GM19043 (cell line): ENCODE results near the gene SFT2D1.
"Not testable (repeated sequence)": the region's sequence is repeated elsewhere in the genome, so short reads cannot be mapped to it uniquely, and the experiment has no call there.

Source experiments
- ATAC-seq: cut with Tn5 transposase; IDR thresholded peaks from one replicate; pipeline ENCODE4 v1.9.1; 2021; ENCODE audit warnings: low read depth; ENCODE audit not compliant: unreplicated experiment

The SFT2D1 gene

DNA sequence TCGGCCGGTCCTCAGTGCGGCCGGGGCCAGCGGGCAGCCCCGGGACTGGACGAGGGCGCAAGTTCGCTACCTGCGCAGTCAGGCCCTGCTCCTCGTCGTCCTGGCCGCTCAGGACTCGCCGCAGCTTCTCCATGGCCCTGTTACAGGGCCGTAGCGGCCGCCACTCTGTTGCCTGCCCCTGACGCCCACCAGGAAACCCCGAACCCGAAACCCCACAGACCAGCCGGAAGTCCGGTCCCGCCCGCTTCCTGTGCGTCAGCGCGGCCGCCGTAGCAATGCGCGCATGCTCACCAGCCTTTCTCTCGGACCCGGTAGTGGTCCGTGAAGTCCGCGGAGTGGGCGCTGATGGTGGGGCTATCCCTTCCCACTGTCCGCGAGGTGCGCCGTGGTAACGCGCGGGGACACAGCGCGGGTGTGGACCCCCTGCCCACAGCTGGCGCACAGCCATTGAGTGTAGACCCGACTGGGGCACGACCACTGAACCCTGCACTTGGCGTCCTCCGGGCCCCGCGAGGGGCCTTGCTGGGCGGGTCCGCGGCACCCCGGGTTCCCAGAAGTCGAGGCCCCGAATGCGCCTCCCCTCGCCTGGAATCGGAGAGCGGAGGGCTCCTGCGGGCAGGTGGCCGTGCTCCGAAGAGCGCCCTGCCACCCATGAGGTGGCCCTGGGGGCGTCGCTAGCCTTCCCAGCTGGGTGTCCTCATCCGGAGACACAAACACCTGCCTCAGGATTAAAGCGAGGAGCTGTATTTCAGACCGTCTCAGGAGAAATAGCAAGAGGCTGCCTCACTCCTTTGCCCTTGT lies at the start of gene SFT2D1:
Gene SFT2D1, minus strand, starts transcription at position 197 of the 801 bp plus-strand sequence. Its CDS starts 64 bp downstream, at position 133.
- peak; percentile 92 for ATAC-seq

DNA sequence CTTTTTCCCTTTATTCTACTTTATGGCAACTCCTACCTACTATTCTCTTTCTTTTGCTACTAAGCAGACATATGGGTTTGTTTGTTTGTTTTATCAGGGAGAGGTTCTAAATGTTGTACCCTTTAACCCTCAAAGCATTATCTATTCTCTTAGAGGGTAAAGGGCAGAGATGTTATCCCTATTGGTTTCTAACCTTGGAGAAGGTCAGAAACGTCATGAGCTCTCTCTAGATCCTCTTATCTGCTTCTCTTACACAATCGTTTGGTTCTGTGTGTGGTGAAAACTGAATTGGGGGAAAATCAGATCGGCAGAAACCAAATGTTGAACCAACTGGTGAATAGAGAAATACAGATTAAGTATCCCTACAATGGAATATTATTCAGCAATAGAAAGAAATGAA lies 46.8 kb upstream of the SFT2D1 start:
- ATAC-seq, result no peak

DNA sequence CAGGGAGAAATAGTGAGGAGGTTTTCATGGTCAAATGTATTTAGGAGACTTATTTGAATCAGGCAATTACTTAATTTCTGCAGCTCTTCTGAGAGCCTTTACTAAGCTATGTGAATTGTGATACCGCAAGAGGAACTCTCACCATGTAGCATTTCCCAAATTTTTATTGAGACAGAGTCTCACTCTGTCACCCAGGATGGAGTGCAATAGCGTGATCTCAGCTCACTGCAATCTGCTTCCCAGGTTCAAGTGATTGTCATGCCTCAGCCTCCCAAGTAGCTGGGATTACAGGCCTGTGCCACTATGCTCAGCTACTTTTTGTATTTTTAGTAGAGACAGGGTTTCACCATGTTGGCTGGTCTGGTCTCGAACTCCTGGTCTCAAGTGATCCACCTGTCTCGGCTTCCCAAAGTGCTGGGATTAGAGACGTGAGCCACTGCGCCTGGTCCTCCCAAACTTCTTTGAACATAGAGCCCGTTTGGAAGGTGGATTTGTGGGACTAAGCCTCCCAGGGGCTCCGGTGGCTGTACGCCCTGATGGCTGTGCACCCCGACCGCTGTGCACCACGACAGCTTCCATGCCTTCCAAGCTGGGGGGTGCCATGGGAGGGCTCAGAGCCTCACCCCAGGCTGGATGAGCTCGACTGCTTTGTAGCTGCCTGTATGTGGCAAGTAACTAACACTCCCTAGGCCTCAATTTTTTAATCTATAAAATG lies 46.1 kb upstream of the SFT2D1 start:
- no peak for ATAC-seq

DNA sequence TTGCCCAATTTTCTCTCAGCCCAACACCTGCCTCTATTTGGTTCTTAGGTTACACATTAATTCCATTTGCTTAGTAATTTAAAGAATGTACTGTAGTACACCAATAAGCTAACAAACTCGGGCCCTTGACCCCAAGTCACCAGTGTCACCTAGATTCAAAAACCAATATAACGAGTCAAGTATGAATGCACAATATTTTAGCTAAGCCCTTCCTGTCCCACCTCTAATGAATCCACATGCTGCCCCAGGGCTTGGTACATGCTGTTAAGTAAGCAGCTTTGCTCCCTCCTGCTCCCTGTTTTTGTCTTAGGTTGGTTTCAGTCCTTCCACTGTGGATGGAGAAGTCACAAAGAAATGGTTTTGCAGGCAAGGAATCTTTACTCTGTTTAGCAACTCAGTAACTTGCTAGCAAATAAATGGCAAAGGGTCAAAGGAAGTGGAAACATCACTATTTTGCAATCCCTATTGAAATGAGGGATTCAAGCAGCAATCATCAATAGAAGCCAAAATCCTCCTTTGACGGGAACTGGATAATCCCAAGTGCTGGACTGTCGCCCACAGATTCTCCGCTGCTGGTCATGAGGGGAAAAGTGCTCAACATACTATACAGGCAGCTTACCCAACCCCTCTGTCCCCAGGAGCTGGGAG lies 45.4 kb upstream of the SFT2D1 start:
- no peak for ATAC-seq

DNA sequence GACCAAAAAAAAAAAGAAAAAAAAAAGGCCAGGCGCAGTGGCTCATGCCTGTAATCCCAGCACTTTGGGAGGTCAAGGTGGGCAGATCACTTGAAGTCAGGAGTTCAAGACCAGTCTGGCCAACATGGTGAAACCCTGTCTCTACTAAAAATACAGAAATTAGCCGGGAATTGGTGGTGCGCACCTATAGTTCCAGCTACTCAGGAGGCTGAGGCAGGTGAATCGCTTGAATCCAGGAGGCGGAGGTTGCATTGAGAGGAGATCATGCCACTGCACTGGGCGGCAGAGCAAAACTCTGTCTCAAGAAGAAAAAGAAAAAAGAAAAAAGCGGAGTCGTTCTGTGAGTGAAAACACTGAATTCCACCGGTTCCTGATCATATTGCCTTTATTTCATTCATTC lies 44.8 kb upstream of the SFT2D1 start:
- ATAC-seq, result not testable (repeated sequence)

DNA sequence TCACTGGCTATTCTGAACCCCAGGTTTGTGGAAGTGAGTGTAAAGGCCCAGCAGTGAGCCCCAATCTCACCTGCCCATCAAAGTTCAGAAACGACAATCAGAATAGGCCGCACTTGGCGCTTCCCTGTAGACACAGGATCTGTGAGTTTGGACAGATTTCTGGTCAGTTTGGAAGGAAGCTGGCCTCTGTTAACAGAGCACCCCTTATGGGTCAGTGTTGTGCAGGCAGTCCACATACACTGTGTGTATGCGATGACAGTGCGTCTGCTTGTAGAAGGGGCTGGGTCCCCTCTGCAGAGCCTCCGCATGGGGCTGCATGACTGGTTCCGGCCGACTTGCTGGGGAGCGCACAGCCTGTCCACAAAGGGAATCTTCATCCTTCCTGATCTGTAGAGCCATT lies 43.8 kb upstream of the SFT2D1 start:
- ATAC-seq, result no peak

DNA sequence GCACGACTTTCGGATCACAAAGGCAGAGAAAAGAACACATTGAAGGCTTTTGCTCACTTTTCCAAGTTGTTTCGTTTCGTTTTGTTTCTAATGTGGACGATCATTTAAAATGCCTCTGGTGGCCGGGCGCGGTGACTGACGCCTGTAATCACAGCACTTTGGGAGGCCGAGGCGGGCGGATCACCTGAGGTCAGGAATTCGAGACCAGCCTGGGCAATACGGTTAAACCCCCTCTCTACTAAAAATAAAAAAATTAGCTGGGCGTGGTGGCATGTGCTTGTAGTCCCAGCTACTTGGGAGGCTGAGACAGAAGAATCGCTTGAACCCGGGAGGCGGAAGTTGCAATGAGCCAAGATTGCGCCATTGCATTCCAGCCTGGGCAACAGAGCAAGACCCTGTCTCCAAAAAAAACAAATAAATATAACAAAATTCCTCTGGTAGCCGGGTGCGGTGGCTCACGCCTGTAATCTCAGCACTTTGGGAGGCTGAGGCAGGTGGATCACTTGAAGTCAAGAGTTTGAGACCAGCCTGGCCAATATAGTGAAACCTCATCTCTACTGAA lies 41.5 kb upstream of the SFT2D1 start:
- not testable (repeated sequence) for ATAC-seq

DNA sequence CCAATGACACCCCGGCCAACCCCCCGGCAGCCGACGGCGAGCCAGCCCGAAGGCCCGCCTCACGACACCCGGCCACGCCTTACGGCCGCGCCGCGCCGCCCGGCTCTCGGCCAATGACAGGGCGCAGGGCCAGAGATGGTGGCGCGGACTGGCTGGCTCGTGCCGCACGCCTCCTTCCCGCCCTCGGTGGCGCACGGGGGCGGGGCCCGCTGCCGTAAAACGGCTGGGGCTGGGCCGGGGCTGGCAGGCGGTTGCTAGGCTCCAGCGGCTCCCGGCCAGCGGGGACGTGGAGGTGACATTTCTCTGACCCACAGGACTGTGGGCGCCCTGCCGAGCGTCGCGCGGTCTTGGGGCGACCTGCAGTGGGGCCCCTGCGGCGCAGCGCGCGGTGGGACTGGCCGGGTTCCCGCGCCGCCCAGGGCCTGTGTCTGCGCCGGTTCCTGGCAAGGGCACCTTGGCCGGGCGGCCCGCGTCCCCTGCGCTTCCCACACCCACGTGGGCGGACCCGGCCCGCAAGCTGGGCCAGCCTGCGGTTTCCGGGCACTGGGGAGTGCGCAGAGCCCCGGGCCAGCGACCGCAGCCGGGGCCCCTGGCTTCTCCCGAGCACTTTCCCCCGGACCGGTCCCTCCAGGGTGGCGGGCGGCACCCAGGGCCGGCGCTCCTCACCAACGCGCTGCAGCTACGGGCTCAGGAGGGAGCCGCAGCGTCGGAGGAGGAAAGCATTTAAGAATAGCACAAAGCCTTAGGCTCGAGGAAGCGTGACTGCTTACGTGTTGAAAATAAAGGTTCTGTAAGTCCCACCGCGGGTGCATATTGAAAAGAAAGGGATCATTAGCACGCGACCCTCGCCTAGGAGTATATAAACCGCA lies 40.8 kb upstream of the SFT2D1 start, which contains the start of gene MPC1:
Gene MPC1, minus strand, starts transcription at position 8 of the 869 bp plus-strand sequence. CDS start 64 bp downstream, outside the sequence.
- peak; percentile 83 for ATAC-seq

DNA sequence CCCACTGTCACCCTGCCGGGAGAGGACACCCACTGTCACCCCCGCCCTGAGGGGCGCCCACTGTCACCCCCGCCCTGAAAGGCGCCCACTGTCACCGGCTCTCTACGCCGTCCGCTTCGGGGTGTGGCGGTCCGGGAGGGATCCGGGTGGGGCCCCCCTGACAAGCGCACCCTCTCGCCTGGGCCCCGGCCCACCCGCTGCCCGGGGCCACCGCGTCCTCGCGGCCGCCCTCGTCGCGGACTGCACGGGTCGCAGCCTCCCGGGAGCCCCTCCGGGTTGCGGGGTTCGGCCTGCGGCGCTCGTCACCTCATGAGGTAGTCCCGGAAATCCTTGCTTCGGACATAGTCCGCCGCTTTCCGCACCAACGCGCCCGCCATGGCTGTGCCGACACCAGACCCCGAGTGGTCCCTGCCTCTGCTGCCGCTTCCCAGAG lies 40.2 kb upstream of the SFT2D1 start:
- peak; percentile 3 for ATAC-seq

DNA sequence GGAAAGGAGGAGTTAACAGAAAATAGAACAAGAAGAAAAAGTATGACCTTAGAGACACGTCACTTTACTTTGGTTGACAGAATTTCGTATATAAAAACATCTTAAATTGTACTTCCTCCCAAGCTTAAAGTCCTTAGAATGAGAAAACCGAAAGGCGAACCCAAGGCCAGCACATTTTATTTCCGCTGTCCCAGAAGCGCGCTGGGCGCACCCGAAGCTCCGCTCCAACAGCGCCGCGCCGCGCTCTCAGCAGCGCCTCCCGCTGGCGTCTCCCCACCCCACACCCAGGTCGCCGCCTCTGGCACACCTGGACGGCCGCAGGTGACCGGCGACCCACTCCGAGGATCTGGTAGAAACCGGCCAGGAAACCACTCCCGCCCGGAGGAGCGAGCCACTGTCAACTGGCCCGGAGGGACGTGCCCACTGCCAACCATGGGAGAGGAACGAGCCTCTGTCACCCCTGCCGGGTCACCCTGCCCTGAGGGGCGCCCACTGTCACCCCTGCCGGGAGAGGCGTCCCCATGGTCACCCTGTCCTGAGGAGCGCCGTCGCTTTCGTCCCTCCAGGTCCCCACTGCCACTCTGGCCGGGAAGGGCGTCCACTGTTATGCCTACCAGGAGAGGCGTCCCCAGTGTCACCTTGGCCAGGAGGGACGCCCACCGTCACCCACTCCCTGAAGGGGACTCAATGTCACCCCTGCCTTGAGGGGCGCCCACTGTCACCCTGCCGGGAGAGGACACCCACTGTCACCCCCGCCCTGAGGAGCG lies 39.6 kb upstream of the SFT2D1 start:
- ATAC-seq, result peak; percentile 52

DNA sequence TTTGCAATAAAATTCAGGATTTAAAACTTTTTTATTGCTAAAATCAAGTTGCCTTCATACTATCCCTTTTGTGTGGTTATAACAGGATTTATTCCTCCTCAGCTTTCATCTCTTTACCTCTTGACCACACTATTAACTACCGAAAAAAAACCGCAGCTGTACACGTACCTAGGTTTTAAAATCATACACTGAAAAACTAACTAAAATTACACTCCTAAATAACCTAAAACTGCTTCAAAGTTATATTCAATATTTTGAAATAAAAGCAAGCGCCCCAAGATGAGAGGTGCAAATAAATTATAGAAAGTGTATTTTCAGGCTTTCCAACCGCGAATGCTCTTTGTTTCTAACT lies 39.0 kb upstream of the SFT2D1 start:
- no peak for ATAC-seq

DNA sequence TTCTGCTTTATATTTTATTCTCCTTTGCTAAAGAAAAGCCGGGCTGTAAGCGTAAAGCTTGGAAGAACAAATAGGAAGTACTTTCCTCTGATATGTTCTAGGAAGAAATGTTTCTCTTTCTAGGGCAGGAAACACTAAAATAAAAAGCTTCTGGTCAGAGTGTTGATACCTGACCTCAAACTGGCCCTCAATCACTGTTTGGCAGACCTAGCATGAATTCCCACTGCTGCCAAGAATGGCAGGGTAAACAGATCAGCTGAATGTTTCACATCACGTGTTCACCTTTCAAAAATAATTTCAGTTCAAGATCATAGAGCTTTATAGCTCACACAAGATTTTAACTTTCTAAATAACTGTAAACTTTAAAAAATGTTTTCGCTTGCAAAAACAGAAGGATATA lies 37.5 kb upstream of the SFT2D1 start:
- no peak for ATAC-seq

DNA sequence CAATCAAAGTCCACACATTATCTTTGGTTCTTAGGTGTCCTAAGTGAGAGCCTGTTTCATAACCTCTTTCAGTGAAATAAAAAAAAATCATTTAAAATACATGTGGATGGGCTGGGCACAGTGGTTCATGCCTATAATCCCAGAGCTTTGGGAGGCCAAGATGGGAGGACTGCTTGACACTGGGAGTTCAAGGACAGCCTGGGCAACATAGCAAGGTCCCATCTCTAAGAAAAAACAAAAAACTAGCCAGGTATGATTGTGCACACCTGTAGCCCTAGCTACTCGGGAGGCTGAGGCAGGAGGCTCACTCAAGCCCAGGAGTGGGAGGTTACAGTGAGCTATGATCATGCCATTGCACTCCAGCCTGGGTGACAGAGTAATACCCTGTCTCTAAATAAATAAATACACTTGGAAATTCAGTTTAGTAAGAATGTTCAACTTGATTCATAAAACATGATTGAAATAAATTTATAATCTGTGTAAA lies 36.8 kb upstream of the SFT2D1 start:
- ATAC-seq, result no peak

DNA sequence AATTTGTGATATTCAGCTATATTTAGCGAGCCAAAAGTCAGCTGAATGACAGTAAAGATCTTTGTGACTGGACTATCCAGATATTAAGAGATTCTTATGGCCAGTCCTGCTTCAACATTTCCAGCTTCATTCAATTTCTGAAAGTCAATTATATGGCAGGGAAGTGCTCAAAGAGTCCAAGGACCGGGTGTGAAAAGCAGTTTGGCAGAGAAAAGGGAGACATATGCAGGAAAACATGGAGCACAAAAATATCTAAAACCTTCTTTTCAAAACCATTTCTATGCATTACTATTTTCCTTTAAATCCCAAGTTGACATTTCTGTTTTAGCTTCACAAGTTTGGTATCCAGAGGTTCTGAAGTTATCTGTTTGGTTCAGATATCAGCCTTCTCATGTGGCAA lies 35.4 kb upstream of the SFT2D1 start:
- no peak for ATAC-seq

DNA sequence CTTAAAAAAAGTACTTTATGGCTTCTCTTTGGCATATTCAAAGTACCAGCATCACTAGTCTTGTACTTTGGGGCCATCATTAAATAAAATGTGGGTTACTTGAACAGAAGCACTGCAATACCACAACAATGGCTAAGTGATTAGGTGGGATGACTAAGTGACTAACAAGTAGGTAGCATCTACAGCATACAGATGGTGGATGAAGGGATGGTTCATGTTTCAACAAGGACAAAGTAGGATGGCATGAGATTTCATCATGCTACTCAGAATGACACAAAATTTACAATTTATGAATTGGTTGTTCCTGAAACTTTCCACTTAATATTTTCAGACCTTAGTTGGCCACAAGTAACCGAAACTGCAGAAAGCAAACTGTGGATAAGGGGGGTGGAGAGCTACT lies 32.7 kb upstream of the SFT2D1 start:
- no peak for ATAC-seq

DNA sequence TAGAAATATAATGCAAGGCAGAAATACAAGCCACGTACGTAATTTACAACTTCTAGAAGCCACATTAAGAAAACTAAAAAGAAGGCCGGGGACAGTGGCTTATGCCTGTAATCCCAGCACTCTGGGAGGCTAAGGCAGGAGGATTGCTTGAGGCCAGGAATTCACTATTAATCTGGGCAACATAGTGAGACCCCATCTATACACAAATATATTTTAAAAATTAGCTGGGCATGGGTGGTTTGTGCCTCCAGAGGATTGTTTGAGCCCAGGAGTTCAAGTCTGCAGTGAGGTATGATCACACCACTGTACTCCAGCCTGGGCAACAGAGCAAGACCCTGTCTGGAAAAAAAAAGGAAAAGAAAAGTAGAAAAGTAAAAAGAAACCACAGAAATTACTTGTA lies 28.1 kb upstream of the SFT2D1 start:
- no peak for ATAC-seq

DNA sequence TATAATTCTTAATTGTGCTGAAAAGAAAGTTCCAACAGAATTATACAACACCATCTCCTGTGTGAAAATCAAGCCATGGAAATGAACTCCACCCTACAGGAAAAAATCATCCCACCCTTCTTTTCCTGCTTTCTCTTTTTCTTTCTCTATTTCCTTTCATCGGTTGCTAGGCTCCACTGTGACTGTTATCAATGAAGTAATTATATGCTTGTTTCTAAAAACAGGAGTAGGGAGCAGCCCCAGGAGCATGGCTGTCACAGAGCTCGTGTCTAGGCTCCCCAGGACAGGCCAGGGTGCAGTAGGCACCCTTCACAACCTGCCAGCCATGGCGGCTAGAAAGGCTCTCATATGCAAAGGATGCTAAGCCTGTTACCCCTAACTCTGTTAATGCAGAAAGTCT lies 27.4 kb upstream of the SFT2D1 start:
- no peak for ATAC-seq

DNA sequence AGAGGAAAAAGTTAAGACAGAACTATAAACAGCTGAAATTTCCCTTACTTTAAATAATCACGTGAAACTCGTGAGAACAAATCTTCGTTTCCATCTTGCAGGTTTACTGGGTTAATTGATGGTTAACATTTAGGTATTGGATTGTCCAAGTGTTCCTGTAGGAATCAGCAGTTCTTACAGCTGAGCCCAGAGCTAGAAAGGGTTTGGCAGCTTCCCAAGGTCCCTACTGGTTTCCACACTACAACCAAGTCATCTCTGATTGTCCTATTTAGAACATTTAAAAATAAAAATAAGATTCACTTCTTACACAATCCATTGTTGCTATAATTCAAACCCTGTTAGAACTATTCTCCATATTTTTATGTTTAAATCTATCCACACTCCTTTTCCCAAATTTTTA lies 24.6 kb upstream of the SFT2D1 start:
- no peak for ATAC-seq

DNA sequence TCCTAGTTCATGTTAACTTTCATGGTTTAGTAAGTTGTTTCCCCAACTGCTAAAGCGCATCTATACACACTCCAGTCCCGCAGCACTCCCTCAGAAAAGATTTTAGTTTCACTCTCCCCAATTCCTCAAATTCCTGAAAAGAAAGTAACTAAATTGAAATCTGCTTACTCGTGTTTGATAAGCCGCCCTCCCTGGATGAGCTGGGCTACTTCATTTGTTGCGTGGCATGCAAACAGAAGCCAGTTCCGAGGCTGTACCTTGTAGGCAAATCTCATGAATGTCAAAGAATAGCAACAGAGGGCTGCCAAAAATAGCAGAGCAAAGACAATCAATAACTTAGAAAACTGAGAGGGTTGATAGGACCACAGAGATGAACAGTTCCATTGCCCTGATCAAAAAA lies 23.5 kb upstream of the SFT2D1 start:
- peak; percentile 62 for ATAC-seq
